ENCODE measurements around the gene TC2N.
A peak's percentile ranks its signal among the peaks of the same experiment; 100 is the strongest.
"Not testable (repeated sequence)": the region's sequence is repeated elsewhere in the genome, so short reads cannot be mapped to it uniquely, and the experiment has no call there.

TC2N gene

GRCh38 chr14:91872517-91873470, 5.5 kb upstream of the TC2N start:
- in situ Hi-C loops (cut with MboI; ENCODE audit: low pct_unique_long_range_greater_than_20kb, low sequenced_read_pairs), result no loop called here
- peak; percentile 50 for DNase-seq

GRCh38 chr14:91872011-91872501, 4.7 kb upstream of the TC2N start:
- in situ Hi-C loops (cut with MboI; ENCODE audit: low pct_unique_long_range_greater_than_20kb, low sequenced_read_pairs), result no loop called here
- DNase-seq, result no peak

DNA sequence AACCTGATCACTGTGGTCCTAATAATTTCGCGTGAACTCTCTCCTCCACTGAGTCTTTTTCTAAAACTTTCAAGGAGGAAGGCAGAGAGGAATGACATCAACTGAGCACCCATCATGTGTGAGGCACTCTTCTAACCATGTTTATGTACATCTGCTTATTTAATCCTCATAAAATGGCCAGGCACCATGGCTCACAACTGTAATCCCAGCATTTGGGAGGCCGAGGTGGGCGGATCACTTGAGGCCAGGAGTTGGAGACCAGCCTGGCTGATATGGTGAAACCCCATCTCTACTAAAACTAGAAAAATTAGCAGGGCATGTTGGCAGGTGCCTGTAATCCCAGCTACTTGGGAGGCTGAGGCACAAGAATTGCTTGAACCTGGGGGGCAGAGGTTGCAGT, 4.1 kb upstream of the TC2N start:
- in situ Hi-C loops (cut with MboI; ENCODE audit: low pct_unique_long_range_greater_than_20kb, low sequenced_read_pairs); DNase-seq: not testable (repeated sequence)

DNA sequence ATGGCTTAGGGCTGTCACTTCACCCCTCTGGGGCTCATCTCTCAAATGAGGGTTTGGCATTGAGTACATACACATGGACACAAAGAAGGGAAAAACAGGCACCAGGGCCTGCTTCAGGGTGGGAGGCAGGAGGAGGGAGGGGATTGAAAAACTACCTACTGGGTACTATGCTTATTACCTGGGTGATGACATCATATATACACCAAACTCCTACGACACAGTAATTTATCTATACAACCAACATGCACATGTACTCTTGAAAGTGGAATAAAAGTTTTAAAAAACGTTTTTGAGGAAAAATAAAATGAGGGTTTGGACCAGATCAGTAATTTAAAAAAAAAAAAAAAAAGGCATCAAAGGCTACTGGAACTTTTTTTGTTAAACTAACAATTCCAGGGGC, 3.6 kb upstream of the TC2N start:
- DNase-seq, result no peak

DNA sequence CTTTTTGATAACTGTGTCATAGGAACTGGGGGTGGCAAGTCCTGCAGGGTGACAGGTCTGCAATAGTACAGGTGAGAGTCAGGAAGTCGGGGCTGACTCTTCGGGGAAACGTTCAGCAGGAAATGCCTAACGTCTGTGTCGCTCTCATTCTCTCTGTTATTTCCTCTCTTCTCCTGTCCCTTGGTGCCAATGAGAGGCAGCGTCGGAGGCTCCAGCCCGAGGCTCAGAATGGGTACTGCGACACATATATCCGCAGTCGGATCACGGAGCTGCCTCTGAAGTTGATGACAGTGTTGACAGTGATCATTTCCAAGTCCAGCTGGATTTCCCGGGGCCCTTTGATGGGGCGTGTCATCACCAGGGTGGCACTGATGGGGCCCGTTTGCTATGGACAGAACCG, 2.7 kb upstream of the TC2N start:
- no peak for DNase-seq
- in situ Hi-C loops (cut with MboI; ENCODE audit: low pct_unique_long_range_greater_than_20kb, low sequenced_read_pairs), result no loop called here

More for the DNA sequence above, 3.6 kb upstream of the TC2N start:
- in situ Hi-C loops (cut with MboI; ENCODE audit: low pct_unique_long_range_greater_than_20kb, low sequenced_read_pairs), result no loop called here

DNA sequence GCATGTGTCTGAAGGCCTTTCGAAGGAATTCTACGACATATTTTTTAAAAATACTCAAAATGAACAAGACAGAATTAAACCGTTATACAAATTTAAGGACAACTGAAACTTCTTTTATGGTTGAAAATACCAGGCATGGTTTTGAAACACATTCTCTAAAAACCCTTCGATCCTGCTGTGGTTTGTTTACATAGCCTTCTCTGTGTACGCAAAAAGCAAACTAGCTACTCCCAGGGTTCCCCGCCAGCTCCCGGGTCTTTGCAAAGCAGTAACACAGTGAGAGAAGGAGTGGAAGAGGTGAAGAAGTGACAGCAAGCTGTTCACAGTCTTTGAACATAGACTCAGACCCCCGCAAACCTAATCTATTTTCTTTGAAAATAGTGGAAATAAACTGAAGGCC, 2.2 kb upstream of the TC2N start:
- in situ Hi-C loops (cut with MboI; ENCODE audit: low pct_unique_long_range_greater_than_20kb, low sequenced_read_pairs), result no loop called here
- no peak for DNase-seq

- in situ Hi-C loops (cut with MboI; ENCODE audit: low pct_unique_long_range_greater_than_20kb, low sequenced_read_pairs), result no loop called here
- DNase-seq, result no peak
Observed at GRCh38 chr14:91866511-91867295, 633 bp downstream of the TC2N start.

- in situ Hi-C loops (cut with MboI; ENCODE audit: low pct_unique_long_range_greater_than_20kb, low sequenced_read_pairs), result no loop called here
- no peak for DNase-seq
Observed at GRCh38 chr14:91866061-91866460, 1.3 kb downstream of the TC2N start.

- no peak for DNase-seq
- in situ Hi-C loops (cut with MboI; ENCODE audit: low pct_unique_long_range_greater_than_20kb, low sequenced_read_pairs), result no loop called here
Observed at GRCh38 chr14:91862417-91862816, 4.9 kb downstream of the TC2N start.

GRCh38 chr14:91861091-91861490, 6.2 kb downstream of the TC2N start:
- in situ Hi-C loops (cut with MboI; ENCODE audit: low pct_unique_long_range_greater_than_20kb, low sequenced_read_pairs), result no loop called here
- no peak for DNase-seq

DNA sequence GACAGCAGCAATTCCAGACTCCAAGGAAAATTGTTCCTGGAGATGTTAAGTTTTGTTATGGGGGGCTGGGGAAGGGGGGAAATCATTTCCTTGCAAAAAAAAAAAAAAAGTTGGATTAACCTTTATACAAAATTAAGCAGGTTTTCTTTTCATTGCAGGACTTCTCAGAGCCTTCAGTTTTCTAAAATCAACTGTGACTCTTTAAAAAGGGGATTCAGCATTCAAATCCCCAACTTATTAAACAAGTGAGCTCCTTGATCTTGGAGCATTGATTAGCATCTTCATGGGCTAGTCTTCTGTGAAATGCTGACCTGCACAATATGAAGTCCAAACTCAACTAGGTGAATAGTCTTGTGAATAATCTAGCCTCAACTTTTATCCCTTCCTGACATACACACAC, 7.1 kb downstream of the TC2N start:
- in situ Hi-C loops (cut with MboI; ENCODE audit: low pct_unique_long_range_greater_than_20kb, low sequenced_read_pairs), result no loop called here
- DNase-seq, result no peak

- DNase-seq, result no peak
- in situ Hi-C loops (cut with MboI; ENCODE audit: low pct_unique_long_range_greater_than_20kb, low sequenced_read_pairs), result no loop called here
Observed at GRCh38 chr14:91858536-91859275, 8.6 kb downstream of the TC2N start.

- in situ Hi-C loops (cut with MboI; ENCODE audit: low pct_unique_long_range_greater_than_20kb, low sequenced_read_pairs), result no loop called here
- no peak for DNase-seq
Observed at GRCh38 chr14:91857614-91858013, 9.7 kb downstream of the TC2N start.

DNA sequence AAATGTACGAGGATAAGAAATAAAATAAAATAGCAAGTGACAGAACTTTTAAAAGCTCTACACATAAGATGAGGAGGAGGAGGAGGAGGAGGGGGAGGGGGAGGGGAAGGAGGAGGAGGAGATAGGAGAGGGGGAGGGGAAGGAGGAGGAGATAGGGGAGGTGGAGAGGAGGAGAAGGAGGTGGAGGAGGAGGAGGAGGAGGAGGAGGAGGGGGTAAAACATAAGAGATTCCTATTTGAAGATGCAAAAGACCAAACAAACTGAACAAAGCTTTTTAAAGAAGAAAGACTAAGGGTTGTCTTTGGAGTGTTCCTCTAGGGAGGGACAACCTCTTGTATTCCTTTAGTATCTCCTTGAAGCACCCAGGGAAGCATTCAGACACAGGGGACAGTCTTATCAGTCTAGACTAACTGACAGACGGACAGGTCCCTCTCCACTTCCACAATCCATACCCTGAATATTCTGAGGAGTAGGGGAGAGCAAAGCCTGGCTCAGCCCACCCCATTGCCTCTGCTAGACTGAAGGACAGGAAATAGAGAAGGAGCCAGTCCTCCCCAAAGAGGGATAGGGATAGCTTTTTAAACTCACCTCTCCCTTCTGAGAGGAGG, 12.9 kb downstream of the TC2N start:
- no peak for DNase-seq
- in situ Hi-C loops (cut with MboI; ENCODE audit: low pct_unique_long_range_greater_than_20kb, low sequenced_read_pairs), result no loop called here

DNA sequence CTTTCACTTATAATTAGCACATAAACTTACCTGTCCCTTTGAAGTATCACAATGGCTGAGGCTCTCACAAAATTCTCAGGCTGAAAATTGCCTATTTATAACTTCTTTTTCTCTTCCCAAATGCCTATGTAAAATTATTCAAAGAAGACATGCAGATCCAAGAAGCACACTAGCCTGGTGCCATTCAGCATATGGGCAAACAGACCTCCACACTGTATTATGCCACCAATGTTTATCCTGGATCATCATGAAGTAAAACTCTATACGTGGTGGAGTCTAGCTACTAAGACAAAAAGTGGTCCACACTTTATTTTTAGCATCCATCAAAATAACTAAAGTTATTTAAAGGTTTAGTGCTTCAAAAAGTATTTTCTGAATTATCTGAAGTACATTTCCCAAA, 15.8 kb downstream of the TC2N start:
- in situ Hi-C loops (cut with MboI; ENCODE audit: low pct_unique_long_range_greater_than_20kb, low sequenced_read_pairs), result no loop called here
- no peak for DNase-seq

GRCh38 chr14:91848504-91849001, 18.8 kb downstream of the TC2N start:
- in situ Hi-C loops (cut with MboI; ENCODE audit: low pct_unique_long_range_greater_than_20kb, low sequenced_read_pairs), result no loop called here
- no peak for DNase-seq

DNA sequence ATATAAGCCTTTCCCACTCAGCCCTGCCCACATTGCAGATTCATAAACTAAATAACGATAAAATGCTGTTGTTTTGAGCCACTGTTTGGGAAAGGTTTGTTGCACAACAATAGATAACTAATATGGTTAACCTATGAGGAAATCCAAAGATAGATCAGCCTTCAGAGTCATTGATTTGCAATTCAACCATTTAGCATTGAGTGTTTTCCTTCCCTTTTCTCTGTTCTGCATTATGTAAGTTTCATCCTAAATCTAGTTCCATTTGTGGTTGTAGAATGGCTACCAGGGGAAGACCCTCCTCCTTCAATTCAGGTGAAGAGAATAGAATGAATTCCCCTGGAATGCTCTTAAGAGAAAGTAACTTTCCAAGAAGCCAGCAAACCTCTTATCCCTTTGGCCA, 19.6 kb downstream of the TC2N start:
- in situ Hi-C loops (cut with MboI; ENCODE audit: low pct_unique_long_range_greater_than_20kb, low sequenced_read_pairs), result no loop called here
- DNase-seq, result no peak

DNA sequence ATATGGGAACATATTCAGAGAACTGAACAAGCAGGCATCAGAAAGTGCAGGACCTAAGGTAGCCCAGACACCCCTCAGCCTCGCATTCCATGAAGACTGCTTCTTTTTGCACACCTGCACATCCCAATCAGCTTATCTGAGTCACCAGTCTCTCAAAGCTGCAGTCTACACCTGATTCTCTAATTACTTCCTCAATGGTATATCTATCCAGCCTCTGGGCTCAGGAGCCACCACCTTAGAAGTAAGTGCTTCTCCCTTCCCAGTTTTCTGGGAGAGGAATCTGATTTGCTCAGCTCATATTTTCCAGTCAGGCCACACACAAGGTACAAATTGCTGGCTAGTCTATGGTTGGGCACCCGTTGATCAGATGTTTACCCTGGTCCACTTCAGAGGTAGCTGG, 21.7 kb downstream of the TC2N start:
- in situ Hi-C loops (cut with MboI; ENCODE audit: low pct_unique_long_range_greater_than_20kb, low sequenced_read_pairs), result no loop called here
- DNase-seq, result no peak

GRCh38 chr14:91845056-91845455, 22.3 kb downstream of the TC2N start:
- in situ Hi-C loops (cut with MboI; ENCODE audit: low pct_unique_long_range_greater_than_20kb, low sequenced_read_pairs); DNase-seq: not testable (repeated sequence)

All from KBM-7 (cell line).